ENCODE data around the gene HMCN2. TPM values are rescaled to one million over a fixed set of nuclear protein-coding genes. Genes with fewer than 3 reads are reported as not detected.

Gene HMCN2
- total and polyA plus RNA-seq, 5 donors = 2.3 to 6.1 (median 4.2) TPM

GRCh38 chr9:130421154-130421801 is 155.7 kb downstream of the HMCN2 start:
- ATAC-seq (no peak), DNase-seq (peak in 1 of 3 donors; percentile 11)
- Histone ChIP-seq H3K27me3 (ENCODE audit: control insufficient read depth, insufficient read depth) (no peaks in the 10 kb centered on the region), H3K4me1 (ENCODE audit: control insufficient read depth, insufficient read depth, low read length) (no peaks in the 10 kb centered on the region), H3K9me3 (ENCODE audit: control insufficient read depth, low read length) (no peaks in the 10 kb centered on the region), H3K27ac (ENCODE audit: low read length) (no peak overlapping the region), H3K4me3 (ENCODE audit: low read length) (no peak overlapping the region)
- WGBS = 69% methylated on average over 17 of the region's 17 CpGs
- intact Hi-C loops (cut with DNase I) = no loop called here

GRCh38 chr9:130421802-130422276 is 156.3 kb downstream of the HMCN2 start:
- ATAC-seq = no peak
- Histone ChIP-seq H3K4me3 (ENCODE audit: low read length) (no peak overlapping the region), H3K27me3 (ENCODE audit: control insufficient read depth, insufficient read depth) (no peaks in the 10 kb centered on the region), H3K9me3 (ENCODE audit: control insufficient read depth, low read length) (no peaks in the 10 kb centered on the region), H3K27ac (ENCODE audit: low read length) (no peak overlapping the region), H3K4me1 (ENCODE audit: control insufficient read depth, insufficient read depth, low read length) (no peaks in the 10 kb centered on the region)
- DNase-seq = peak in 1 of 3 donors; percentile 11
- 62% methylated on average over 13 of the region's 13 CpGs for WGBS
- intact Hi-C loops (cut with DNase I) = no loop called here

- intact Hi-C loops (cut with DNase I) = no loop called here
- WGBS = 82% methylated on average over 10 of the region's 10 CpGs
- ATAC-seq (no peak), DNase-seq (peak in 1 of 3 donors; percentile 0)
- Histone ChIP-seq H3K27me3 (ENCODE audit: control insufficient read depth, insufficient read depth) (no peaks in the 10 kb centered on the region), H3K9me3 (ENCODE audit: control insufficient read depth, low read length) (no peaks in the 10 kb centered on the region), H3K4me3 (ENCODE audit: low read length) (no peak overlapping the region), H3K4me1 (ENCODE audit: control insufficient read depth, insufficient read depth, low read length) (no peaks in the 10 kb centered on the region), H3K27ac (ENCODE audit: low read length) (no peak overlapping the region)
Observed at GRCh38 chr9:130422546-130422945, 157.0 kb downstream of the HMCN2 start.

- H3K27ac ChIP-seq (ENCODE audit: low read length) = no peak overlapping the region
Observed at GRCh38 chr9:130423272-130423671, 157.7 kb downstream of the HMCN2 start.

GRCh38 chr9:130424595-130425454 is 159.3 kb downstream of the HMCN2 start:
- DNase-seq = peak in 2 of 3 donors; percentile 13 to 46

More at GRCh38 chr9:130423272-130423671, 157.7 kb downstream of the HMCN2 start:
- H3K27me3 ChIP-seq (ENCODE audit: control insufficient read depth, insufficient read depth) = no peaks in the 10 kb centered on the region
- H3K4me1 ChIP-seq (ENCODE audit: control insufficient read depth, insufficient read depth, low read length) = no peaks in the 10 kb centered on the region
- peak in 2 of 3 donors; percentile 75 to 76 for DNase-seq
- no peak overlapping the region for H3K4me3 ChIP-seq (ENCODE audit: low read length)
- H3K9me3 ChIP-seq (ENCODE audit: control insufficient read depth, low read length) = no peaks in the 10 kb centered on the region
- intact Hi-C loops (cut with DNase I) = no loop called here
- 36% methylated on average over 8 of the region's 8 CpGs for WGBS
- peak in 1 of 2 donors; percentile 42 for ATAC-seq

GRCh38 chr9:130425741-130426466 is 160.3 kb downstream of the HMCN2 start:
- no peak overlapping the region for H3K27ac ChIP-seq (ENCODE audit: low read length)
- no peak overlapping the region for H3K4me3 ChIP-seq (ENCODE audit: low read length)
- 86% methylated on average over 21 of the region's 21 CpGs for WGBS
- DNase-seq (peak in 2 of 3 donors; percentile 30 to 31), ATAC-seq (no peak)
- H3K27me3 ChIP-seq (ENCODE audit: control insufficient read depth, insufficient read depth) = no peaks in the 10 kb centered on the region
- H3K4me1 ChIP-seq (ENCODE audit: control insufficient read depth, insufficient read depth, low read length) = no peaks in the 10 kb centered on the region
- H3K9me3 ChIP-seq (ENCODE audit: control insufficient read depth, low read length) = no peaks in the 10 kb centered on the region
- intact Hi-C loops (cut with DNase I) = no loop called here

More at GRCh38 chr9:130424595-130425454, 159.3 kb downstream of the HMCN2 start:
- no peaks in the 10 kb centered on the region for H3K4me1 ChIP-seq (ENCODE audit: control insufficient read depth, insufficient read depth, low read length)
- H3K27me3 ChIP-seq (ENCODE audit: control insufficient read depth, insufficient read depth) = no peaks in the 10 kb centered on the region
- no peak for ATAC-seq
- no peak overlapping the region for H3K4me3 ChIP-seq (ENCODE audit: low read length)
- no peak overlapping the region for H3K27ac ChIP-seq (ENCODE audit: low read length)
- no peaks in the 10 kb centered on the region for H3K9me3 ChIP-seq (ENCODE audit: control insufficient read depth, low read length)
- WGBS = 91% methylated on average over 24 of the region's 24 CpGs
- intact Hi-C loops (cut with DNase I) = no loop called here

GRCh38 chr9:130426467-130426773 is 160.9 kb downstream of the HMCN2 start:
- Histone ChIP-seq H3K27ac (ENCODE audit: low read length) (no peak overlapping the region), H3K9me3 (ENCODE audit: control insufficient read depth, low read length) (no peaks in the 10 kb centered on the region), H3K4me3 (ENCODE audit: low read length) (no peak overlapping the region), H3K4me1 (ENCODE audit: control insufficient read depth, insufficient read depth, low read length) (no peaks in the 10 kb centered on the region), H3K27me3 (ENCODE audit: control insufficient read depth, insufficient read depth) (no peaks in the 10 kb centered on the region)
- peak in 2 of 3 donors; percentile 3 to 11 for DNase-seq
- no peak for ATAC-seq
- intact Hi-C loops (cut with DNase I) = no loop called here
- WGBS = 90% methylated on average over 8 of the region's 8 CpGs

- 59% methylated on average over 10 of the region's 10 CpGs for WGBS
- intact Hi-C loops (cut with DNase I) = no loop called here
- Histone ChIP-seq H3K27ac (ENCODE audit: low read length) (no peak overlapping the region), H3K27me3 (ENCODE audit: control insufficient read depth, insufficient read depth) (no peaks in the 10 kb centered on the region), H3K4me3 (ENCODE audit: low read length) (no peak overlapping the region), H3K4me1 (ENCODE audit: control insufficient read depth, insufficient read depth, low read length) (no peaks in the 10 kb centered on the region), H3K9me3 (ENCODE audit: control insufficient read depth, low read length) (no peaks in the 10 kb centered on the region)
- ATAC-seq (peak; percentile 63 to 79), DNase-seq (peak; percentile 54 to 70 (median 65))
Observed at GRCh38 chr9:130426883-130427282, 161.3 kb downstream of the HMCN2 start.

- Histone ChIP-seq H3K9me3 (ENCODE audit: control insufficient read depth, low read length) (no peaks in the 10 kb centered on the region), H3K27ac (ENCODE audit: low read length) (no peak overlapping the region), H3K4me3 (ENCODE audit: low read length) (no peak overlapping the region), H3K4me1 (ENCODE audit: control insufficient read depth, insufficient read depth, low read length) (no peaks in the 10 kb centered on the region), H3K27me3 (ENCODE audit: control insufficient read depth, insufficient read depth) (no peaks in the 10 kb centered on the region)
- 91% methylated on average over 12 of the region's 12 CpGs for WGBS
- no peak for DNase-seq
- intact Hi-C loops (cut with DNase I) = no loop called here
- ATAC-seq = no peak
Observed at GRCh38 chr9:130427326-130427725, 161.8 kb downstream of the HMCN2 start.

GRCh38 chr9:130428086-130428665 is 162.6 kb downstream of the HMCN2 start:
- intact Hi-C loops (cut with DNase I) = no loop called here
- Histone ChIP-seq H3K27me3 (ENCODE audit: control insufficient read depth, insufficient read depth) (no peaks in the 10 kb centered on the region), H3K9me3 (ENCODE audit: control insufficient read depth, low read length) (no peaks in the 10 kb centered on the region), H3K4me1 (ENCODE audit: control insufficient read depth, insufficient read depth, low read length) (no peaks in the 10 kb centered on the region), H3K27ac (ENCODE audit: low read length) (no peak overlapping the region), H3K4me3 (ENCODE audit: low read length) (no peak overlapping the region)
- no peak for ATAC-seq
- WGBS = 87% methylated on average over 20 of the region's 20 CpGs
- peak in 2 of 3 donors; percentile 36 to 40 for DNase-seq
